OCI-M2 (cell line): Measurements from ENCODE around the gene ZNF740.

Source experiments
- DNase-seq: peaks from one replicate; lab custom pipeline; 2025; ENCODE audit not compliant: unreplicated experiment; lab: John Stamatoyannopoulos, UW

Gene ZNF740

DNA sequence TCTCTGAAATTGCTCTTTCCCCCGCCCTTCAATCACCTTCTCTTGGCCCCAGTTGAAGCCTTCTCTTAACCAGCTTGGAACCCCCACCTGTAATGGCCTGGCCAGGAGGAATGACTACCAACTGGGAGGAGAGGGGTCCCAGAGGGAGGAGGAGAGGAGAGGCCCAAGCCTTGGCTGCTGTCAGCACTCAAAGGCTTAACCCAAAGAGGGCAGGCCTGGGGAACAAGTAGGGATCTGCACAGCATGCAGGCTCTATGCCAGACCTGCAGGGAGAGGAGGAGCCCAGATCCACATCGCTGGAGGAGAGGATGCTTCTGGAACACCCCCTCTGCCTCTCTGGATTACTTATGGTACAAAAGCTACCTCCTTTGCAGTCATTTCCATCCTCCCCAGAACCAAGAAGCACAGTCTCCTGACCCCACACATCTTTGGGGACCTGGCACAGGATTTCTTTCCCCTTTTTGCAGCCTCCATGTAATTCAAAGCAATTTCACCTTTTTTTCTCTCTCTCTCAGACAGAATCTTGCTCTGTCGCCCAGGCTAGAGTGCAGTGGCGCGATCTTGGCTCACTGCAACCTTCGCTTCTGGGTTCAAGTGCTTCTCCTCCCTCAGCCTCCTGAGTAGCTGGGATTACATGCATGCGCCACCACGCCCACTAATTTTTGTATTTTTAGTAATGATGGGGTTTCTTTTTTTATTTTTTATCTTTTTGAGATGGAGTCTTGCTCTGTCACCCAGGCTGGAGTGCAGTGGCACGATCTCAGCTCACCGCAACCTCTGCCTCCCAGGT lies 45.3 kb downstream of the ZNF740 start:
- no peak for DNase-seq

DNA sequence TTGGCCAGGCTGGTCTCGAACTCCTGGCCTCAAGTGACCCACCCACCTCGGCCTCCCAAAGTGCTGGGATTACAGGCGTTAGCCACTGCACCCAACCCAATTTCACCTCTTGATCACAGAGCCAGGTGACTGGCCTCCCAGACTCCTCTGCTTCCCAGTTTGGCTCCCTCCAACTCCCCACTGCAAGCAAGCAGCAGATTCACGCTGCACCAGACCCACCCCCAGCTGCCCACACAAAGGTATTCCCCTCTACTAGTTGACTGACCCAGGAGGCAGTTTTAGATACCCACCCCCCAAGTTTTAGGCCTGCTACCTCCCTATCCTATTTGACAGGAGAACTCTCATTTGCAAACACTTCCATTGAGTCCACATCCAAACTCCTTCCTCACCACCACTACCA lies 46.3 kb downstream of the ZNF740 start:
- DNase-seq: no peak

DNA sequence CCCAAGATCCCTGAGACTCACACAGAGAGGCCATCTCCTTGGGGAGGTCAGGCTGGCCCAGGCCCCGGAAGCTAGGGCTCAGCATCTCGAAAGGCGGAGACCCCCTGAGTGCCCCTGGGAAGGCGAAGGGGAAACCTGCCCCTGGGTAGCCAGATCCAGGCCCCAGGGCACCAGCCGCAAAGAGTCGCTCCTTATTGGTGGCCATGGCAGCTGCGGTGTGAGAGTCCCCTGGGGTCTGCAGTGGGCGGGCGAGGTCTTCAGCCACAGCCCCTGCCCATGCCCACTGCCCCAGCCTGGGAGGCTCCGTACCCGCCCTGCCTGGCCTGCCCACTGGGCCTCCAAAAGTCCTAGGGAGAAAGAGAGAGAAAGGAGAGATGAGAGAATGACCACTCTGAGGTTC lies 46.8 kb downstream of the ZNF740 start:
- DNase-seq: no peak

DNA sequence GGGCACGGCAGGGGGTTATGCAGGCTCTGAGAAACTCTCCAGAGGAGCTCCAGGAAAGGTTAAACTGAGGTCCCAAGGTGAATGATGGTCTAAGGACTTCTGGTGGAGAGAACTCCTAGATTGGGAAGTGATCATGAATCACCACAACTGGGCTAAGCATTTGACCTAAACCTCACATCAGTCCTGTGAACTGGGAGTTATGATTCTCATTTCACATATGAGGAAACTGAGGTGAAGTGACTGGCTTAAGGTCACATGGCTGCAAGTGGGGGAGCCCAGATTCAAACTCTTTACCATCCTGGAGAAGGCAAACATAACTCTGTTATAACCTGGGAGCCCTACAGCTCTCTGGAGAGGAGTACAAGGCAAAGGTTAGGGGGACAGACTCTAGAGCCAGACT lies 47.3 kb downstream of the ZNF740 start:
- DNase-seq: no peak

DNA sequence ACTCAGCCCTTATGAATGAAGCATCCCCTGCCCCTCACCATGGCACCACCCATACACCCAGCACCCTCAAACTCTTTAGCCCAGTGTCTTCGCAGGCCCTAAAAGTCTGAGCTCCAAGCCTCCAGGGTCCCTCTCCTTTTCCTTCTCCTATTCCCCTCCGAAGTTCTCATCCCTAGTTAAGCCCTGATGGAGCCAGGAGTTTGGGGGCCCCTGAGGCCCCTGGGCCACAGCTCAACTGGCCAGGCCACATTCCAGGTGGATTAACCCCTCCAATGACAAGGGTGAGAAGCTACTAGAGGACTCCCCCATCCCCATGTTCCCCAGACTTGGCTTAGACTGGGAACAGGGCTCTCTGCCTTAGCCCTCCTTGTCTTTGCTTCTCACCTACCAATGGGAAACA lies 48.9 kb downstream of the ZNF740 start:
- no peak for DNase-seq

DNA sequence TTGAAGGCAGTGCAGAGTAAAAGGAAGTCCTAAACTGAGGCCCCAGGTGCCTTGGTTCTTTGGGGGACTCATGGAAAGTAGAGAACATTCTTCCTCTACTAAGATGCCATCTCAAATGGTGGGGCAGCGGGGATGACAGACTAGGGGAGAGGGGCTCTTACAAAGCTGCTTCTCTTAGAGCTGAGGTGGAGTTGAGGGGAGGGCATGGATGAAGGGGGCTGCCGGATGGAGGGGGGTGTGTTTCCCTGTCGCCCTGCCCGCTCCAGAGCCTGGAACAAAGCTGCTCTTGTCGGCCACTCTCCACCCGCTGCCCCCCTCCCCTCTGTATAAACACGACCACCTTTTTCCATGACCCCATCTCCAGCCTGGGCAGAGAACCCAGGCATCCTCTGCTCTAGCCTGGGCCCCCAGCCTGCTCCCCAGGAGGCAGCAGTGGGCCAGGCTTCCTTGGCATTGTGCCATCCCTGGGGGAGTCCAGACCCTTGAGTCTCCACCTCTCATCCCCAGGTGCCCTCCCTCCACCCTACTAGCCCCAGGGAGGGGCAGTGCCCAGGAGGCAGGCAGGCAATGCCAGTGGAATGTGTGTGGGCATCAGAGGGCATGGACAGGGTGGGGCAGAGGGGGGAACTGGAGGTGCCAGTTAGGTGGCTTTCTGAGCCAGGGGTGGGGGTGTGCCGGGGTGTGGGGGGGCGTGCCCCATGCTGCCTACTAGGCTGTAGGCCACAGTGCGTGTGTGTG lies 49.8 kb downstream of the ZNF740 start:
- DNase-seq: no peak

DNA sequence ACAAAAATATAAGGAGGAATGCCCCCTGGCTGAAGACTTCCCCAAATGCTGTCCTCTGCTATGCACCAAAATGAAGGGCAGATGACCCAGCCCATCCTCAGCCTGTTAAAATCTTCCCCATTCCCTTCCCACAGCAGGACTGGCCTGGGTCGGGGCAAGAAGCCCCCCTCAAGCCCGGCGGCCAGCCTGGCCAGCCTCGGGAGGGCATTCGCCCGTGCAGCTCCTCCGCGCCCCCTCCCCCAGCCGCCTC lies 51.1 kb downstream of the ZNF740 start:
- DNase-seq: no peak

DNA sequence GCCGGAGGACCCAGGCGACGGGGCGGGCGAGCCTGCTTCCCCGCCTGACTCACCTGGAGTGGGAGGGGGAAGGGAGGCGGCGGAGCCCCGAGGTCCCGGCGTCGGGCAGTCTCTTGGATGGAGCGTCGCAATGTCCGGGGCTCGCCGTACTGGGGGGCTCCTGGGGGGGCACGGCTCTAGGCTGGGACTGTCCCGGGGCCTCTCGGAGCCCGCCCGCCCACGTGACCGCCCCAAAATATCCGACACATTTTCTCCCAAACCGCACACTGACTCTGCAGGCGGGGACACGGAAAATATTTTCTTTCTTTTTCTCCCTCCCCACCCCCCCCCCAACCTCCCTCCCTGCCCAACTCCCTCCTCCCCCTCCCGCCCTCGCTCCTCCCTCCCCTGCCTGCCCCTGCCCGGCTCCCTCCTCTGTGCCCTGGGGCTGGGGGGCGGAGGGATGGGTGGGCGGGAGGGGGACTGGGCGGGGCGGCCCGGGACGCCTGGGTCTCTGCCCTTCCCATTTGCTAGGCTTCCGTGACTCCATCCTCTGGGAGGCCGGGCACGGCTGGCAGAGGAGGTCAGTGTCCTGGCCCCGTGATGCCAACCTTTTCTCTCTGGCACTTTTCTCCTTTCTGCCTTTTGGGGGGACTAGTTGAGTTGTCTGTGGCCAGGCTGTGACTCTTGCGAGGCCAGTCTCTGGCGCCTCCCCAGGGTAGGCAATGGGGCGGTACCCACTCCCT lies 51.6 kb downstream of the ZNF740 start, which contains the start of gene RARG:
RARG (minus strand) TSS at position 289 of the 725 bp plus-strand sequence. CDS start 4,664 bp downstream, outside the sequence.
- no peak for DNase-seq

DNA sequence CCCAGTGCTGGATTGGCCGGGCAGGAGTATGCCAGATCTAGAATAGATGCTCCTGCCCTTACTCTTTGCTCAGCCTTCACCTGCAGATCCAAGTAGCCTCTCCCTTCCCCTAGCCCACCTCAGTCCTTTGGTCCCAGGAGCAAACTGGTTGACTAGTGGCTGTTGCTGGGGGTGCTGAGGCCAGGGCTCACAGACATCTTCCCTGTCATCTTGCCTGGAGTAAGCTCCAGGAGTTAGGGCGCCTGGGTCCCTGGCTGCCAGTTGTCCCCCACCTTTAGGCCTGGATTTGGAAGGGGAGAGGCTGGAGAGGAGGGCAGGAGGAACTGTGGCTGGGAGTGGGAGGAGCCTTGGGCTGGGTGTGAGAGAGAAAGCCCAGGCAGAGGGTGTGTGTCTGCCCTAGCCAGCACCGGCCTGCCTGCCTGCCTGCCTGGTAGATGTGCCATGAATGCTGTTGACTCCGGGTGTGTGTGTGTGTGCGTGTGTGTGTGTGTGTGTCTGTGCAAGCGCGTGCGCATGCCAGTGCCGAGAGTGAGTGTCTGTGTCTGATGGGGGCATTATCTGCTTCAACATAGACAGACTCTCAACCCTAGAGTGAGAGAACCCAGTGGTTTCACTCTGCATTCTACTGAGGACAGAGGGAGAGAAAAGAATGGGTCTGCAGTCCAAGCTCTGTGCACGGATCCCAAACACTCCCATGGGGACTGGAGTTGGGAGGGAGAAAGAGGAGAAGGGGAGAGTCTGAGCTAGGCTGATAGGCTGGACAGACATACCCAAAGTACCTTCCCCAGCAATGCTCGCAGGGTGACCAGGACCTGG lies 52.3 kb downstream of the ZNF740 start:
- DNase-seq: no peak

DNA sequence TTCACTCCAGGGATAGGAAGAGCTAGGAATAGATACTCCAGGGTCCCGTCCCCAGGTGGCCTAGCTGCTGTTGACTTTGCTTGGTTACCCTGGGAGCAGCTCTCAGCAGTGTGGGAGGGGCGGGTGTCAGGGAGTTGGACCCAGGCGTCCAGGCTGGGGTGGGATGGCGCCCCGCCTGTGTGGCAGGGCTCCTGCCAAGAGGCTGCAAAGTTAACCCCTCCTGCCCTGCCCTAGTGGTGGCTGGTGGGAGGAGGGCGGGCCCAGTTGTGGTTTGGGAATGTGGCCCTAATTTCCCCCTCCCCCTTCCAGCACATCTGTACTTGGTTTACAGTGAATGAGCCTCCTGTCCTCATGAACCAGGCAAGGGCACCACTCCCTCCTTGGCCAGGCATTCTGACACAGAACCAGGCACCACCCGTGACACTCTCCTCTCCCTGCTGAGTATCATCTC lies 53.2 kb downstream of the ZNF740 start:
- DNase-seq: no peak

DNA sequence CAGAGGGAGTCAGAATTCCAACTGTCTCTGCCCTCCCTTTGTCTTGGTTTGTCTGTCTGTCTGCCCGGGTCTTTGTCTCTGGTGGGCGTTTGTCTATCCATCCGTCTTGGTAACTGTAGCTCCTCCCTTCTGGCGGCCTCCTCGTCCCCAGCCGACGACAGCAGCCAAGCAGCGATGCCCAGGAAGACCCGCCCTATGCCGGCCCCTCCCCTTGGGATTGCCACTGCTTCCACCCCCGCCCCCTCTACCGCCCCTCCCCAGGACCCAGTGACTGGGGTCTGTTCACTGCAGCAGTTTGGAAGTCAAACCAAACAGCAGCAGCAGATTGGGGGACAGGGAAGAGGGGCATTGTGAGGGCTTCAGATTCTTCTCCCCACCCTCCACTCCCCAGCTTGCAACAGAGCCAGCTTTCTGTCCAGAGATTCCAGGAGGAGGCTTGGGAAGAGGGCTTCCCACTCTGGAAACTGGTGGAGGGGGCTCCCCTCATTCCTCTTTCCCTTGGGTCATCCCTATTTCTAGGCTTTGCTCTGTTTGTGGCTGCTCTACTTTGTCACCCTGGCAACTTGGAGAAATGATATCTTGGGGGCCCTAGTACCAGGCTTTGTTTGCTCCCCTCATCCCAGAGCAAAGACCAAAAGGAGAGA lies 53.9 kb downstream of the ZNF740 start:
- no peak for DNase-seq

DNA sequence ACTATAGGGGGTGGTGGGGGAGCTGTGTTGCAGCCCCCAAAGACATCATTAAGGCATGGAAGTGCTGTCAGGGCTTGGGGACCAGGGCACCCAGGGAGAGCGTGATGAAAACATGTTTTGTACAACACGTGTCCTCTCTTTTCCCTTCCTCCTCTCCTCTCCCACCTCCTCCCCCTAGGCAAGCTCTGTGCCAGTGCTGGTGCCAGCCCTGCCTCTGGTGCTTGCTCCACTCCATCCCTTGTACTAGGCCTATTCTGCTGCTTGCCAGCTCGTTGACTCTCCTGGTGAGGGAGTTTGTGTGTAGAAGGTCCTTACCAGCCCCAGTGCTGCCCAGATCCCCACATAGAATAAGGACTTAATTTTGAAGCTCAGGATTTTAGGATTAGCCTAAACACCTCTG lies 54.6 kb downstream of the ZNF740 start:
- DNase-seq: no peak

DNA sequence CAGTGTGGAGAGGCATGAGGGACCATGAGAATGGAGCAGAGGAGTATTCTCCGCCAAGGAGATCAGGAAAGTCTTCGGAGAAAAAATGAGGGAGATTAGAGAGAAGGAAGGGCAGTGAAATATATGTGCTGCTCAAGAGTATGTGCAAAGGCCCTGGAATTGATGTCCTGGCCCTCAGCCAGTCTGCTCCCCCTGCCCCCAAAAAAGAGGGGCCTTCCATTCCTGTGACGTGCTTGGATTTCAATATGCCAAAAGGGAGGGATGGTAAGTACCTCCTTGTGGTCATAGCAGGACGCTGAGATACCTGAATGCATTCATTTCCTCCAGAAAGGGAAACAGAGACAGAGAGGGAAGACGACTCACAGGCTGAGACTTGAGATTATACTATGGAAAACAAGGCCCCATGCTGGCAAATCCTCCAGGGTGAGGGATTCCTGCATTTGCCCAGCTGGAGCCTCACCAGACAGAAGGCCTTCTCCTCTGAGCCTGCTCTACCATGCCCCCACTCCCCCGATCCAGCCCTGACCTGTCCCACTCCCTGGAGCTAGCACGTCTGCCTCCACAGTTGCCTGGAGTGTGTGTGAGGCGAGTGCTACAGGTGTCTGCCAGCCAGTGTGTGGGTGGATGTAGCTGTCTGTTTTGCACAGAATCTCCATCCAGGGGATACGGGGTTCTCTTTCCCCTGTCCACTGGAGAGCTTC lies 55.4 kb downstream of the ZNF740 start:
- no peak for DNase-seq

DNA sequence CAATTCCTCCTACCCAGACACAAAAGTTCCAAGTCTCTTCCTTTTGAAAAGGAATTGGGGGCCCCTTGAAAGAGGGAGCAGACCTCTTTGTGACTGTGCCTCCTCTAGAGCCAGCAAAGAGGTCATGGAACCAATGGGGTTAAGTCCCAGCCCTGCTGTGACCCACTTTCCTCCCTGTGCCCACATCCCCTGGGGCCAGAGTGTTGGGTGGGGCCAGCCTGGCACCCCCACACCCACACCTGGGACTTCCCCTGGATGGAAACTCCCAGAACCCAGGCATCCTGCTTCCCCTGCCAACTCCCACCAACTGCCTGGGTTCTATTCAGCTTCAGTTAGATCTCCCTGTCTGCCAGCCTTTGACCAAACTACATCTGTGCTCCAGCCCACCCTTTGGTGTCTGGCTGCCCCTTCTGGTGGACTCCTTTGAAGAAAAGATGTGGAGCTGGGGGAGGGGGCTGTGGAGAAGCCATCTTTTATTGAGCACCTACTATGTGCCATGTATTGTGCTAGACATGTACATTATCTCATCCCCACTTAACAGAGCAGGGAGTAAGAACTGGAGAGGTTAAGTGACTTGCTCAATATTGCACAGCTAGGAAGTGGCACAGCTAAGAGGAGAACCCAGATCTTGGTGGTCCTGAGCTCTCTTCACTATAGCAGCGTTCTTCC lies 56.1 kb downstream of the ZNF740 start:
- no peak for DNase-seq

DNA sequence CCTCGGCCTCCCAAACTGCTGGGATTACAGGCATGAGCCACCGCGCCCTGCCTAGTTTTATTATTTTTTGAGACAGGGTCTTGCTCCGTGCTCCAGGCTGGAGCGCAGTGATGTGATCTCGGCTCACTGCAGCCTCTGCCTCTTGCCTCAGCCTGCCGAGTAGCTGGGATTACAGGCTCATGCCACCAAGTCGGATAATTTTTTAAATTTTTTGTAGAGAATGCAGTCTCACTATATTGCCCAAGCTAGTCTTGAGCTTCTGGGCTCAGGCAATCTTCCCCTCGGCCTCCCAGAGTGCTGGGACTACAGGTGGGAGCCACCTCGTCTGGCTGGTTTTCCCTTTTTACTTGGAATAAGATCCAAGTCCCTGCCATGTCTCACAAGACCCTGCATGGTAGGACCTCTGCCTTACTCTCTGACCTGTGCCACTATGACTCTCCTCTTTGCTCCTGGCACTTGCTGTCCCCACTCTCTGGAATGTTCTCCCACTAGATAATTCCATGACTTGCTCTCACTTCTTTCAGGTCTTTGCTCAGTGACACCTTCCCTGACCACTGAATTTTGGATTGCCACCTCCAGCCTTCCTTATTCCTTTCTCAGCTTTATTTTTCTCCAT lies 59.2 kb downstream of the ZNF740 start:
- DNase-seq: no peak

DNA sequence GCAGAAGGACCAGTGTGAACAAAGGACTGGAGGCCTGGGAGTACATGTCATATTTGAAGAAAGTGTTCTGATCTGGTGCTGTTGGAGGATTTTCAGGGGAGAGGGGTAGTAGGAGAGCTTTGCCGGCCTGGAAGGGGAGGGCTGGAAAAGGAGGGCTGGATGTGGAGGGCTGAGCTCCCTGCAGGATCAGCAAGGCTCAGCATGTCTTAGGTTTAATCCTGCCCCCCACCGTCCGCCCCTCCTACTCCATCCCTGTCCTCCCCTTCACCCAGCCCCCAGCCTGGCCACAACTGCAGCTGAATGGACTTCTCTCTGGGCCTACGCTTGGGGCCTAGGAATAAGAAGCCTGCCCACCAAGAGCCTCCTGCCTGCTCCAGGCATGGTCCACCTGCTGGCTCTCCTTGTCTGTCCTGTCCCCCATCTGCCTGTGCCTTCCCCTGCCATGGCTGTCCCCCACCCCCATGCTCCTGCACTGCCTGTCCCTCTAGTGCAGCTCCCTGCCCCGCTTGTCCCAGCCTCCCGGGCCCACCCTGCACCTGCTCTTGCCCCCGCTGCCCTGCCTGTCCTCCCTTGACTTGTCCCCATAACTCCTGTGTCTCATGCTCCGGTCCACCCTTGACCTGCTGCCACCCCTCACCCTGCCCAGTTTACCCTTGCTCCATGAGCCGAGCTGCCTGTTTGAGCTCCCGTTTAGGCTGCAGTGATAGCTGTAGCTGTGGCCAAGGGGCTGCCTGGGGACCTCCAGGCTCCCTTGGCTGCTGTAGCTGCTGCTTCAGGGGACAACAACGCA lies 61.3 kb downstream of the ZNF740 start:
- DNase-seq: no peak

DNA sequence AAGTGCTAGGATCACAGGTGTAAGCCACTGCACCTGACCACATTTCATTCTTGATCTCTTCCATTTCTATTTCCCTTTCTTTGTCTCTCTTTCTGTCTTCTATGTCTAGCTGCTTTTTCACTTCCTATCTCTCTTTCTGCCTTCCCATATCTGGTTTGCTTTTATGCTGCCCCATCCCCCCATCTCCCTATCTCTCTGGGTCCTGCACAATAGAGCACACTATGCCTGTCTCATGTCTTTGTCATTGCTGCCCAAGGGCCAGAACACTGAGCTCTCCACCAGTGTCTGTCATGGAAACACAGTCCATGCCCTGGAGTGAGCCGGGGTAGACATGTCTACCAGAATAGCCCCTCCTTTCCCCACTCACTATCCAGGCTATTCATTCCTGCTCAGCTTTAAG lies 63.8 kb downstream of the ZNF740 start:
- no peak for DNase-seq
